Measurements from ENCODE around the gene OR4C3.
"Not testable (repeated sequence)": the region's sequence is repeated elsewhere in the genome, so short reads cannot be mapped to it uniquely, and the experiment has no call there.

DNA sequence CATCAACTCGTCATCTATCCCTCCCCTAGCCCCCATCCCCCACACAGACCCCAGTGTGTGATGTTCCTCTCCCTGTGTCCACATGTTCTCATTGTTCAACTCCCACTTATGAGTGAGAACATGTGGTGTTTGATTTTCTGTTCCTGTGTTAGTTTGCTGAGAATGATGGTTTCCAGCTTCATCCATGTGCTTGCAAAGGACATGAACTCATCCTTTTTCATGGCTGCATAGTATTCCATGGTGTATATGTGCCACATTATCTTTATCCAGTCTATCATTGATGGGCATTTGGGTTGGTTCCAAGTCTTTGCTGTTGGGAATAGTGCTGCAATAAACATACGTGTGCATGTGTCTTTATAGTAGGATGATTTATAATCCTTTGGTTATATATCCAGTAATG is 17.8 kb downstream of the OR4C3 start:
- TF ChIP-seq, protein P1, sequence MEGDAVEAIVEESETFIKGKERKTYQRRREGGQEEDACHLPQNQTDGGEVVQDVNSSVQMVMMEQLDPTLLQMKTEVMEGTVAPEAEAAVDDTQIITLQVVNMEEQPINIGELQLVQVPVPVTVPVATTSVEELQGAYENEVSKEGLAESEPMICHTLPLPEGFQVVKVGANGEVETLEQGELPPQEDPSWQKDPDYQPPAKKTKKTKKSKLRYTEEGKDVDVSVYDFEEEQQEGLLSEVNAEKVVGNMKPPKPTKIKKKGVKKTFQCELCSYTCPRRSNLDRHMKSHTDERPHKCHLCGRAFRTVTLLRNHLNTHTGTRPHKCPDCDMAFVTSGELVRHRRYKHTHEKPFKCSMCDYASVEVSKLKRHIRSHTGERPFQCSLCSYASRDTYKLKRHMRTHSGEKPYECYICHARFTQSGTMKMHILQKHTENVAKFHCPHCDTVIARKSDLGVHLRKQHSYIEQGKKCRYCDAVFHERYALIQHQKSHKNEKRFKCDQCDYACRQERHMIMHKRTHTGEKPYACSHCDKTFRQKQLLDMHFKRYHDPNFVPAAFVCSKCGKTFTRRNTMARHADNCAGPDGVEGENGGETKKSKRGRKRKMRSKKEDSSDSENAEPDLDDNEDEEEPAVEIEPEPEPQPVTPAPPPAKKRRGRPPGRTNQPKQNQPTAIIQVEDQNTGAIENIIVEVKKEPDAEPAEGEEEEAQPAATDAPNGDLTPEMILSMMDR (IDR thresholded peaks at IDR 0.05): not testable (repeated sequence)
- not testable (repeated sequence) for TF ChIP-seq RAD21 (conservative IDR thresholded peaks at IDR 0.05 in 1 of 2, IDR thresholded peaks at IDR 0.05 in 1 of 2); POLR2A (IDR thresholded peaks at IDR 0.05; ENCODE audit: low read length); HOXA7 (CRISPR knock-in tag; IDR thresholded peaks at IDR 0.05); EP300 (IDR thresholded peaks at IDR 0.05); CHD2 (IDR thresholded peaks at IDR 0.05; ENCODE audit: low read length, partially characterized antibody); GATA3 (IDR thresholded peaks at IDR 0.05; ENCODE audit: borderline replicate concordance); PHF8 (IDR thresholded peaks at IDR 0.05; ENCODE audit: borderline replicate concordance, low read depth); EHMT2 (IDR thresholded peaks at IDR 0.05; ENCODE audit: low read depth)
- TF ChIP-seq, protein P2, sequence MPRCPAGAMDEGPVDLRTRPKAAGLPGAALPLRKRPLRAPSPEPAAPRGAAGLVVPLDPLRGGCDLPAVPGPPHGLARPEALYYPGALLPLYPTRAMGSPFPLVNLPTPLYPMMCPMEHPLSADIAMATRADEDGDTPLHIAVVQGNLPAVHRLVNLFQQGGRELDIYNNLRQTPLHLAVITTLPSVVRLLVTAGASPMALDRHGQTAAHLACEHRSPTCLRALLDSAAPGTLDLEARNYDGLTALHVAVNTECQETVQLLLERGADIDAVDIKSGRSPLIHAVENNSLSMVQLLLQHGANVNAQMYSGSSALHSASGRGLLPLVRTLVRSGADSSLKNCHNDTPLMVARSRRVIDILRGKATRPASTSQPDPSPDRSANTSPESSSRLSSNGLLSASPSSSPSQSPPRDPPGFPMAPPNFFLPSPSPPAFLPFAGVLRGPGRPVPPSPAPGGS (IDR thresholded peaks at IDR 0.05): not testable (repeated sequence)
- TF ChIP-seq, protein P3, sequence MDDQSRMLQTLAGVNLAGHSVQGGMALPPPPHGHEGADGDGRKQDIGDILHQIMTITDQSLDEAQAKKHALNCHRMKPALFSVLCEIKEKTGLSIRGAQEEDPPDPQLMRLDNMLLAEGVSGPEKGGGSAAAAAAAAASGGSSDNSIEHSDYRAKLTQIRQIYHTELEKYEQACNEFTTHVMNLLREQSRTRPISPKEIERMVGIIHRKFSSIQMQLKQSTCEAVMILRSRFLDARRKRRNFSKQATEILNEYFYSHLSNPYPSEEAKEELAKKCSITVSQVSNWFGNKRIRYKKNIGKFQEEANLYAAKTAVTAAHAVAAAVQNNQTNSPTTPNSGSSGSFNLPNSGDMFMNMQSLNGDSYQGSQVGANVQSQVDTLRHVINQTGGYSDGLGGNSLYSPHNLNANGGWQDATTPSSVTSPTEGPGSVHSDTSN (IDR thresholded peaks at IDR 0.05): not testable (repeated sequence)
- TF ChIP-seq, protein P4, sequence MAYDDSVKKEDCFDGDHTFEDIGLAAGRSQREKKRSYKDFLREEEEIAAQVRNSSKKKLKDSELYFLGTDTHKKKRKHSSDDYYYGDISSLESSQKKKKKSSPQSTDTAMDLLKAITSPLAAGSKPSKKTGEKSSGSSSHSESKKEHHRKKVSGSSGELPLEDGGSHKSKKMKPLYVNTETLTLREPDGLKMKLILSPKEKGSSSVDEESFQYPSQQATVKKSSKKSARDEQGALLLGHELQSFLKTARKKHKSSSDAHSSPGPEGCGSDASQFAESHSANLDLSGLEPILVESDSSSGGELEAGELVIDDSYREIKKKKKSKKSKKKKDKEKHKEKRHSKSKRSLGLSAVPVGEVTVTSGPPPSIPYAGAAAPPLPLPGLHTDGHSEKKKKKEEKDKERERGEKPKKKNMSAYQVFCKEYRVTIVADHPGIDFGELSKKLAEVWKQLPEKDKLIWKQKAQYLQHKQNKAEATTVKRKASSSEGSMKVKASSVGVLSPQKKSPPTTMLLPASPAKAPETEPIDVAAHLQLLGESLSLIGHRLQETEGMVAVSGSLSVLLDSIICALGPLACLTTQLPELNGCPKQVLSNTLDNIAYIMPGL (CRISPR knock-in tag; IDR thresholded peaks at IDR 0.05; ENCODE audit: borderline replicate concordance): not testable (repeated sequence)
- TF ChIP-seq, protein P5, sequence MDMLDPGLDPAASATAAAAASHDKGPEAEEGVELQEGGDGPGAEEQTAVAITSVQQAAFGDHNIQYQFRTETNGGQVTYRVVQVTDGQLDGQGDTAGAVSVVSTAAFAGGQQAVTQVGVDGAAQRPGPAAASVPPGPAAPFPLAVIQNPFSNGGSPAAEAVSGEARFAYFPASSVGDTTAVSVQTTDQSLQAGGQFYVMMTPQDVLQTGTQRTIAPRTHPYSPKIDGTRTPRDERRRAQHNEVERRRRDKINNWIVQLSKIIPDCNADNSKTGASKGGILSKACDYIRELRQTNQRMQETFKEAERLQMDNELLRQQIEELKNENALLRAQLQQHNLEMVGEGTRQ (IDR thresholded peaks at IDR 0.05): not testable (repeated sequence)

All from A549 (cell line).